ENCODE results near the gene KPNA5. TPM values are rescaled to one million over a fixed set of nuclear protein-coding genes. Genes with fewer than 3 reads are reported as not detected.

KPNA5 gene
- total and polyA plus RNA-seq, 2 of the 13 experiments (the other 11 are each of a cell fraction or from before 2014, with no cell fraction given), result 5.3 to 13.0 TPM

- TF ChIP-seq JUNB (CRISPR knock-in tag; IDR thresholded peaks at IDR 0.05; ENCODE audit: borderline replicate concordance) (no peak), SOX5 (CRISPR knock-in tag; IDR thresholded peaks at IDR 0.05; ENCODE audit: borderline replicate concordance) (peak; percentile 63), ZNF18 (CRISPR knock-in tag; IDR thresholded peaks at IDR 0.05; ENCODE audit: insufficient replicate concordance) (peak; percentile 38), HIC2 (CRISPR knock-in tag; IDR thresholded peaks at IDR 0.05; ENCODE audit: low read depth) (no peak), MYNN (CRISPR knock-in tag; IDR thresholded peaks at IDR 0.05; ENCODE audit: low read depth) (peak; percentile 57; the same call in 1 of the 2 replicates), TGIF2 (CRISPR knock-in tag; IDR thresholded peaks at IDR 0.05) (peak; percentile 82), SRSF4 (IDR thresholded peaks at IDR 0.05; ENCODE audit: low read depth, low read length, poor library complexity, severe bottlenecking) (no peak), ZXDC (CRISPR knock-in tag; IDR thresholded peaks at IDR 0.05) (peak; percentile 82), ZSCAN22 (CRISPR knock-in tag; IDR thresholded peaks at IDR 0.05) (0 out of 2 replicates have a peak, but pooled peaks have one; percentile 62), ZNF335 (CRISPR knock-in tag; IDR thresholded peaks at IDR 0.05) (peak; percentile 95), ZSCAN30 (CRISPR knock-in tag; IDR thresholded peaks at IDR 0.05) (no peak), ZNF781 (CRISPR knock-in tag; IDR thresholded peaks at IDR 0.05; ENCODE audit: borderline replicate concordance, not compliant biosample characterization) (no peak), MTERF4 (CRISPR knock-in tag; IDR thresholded peaks at IDR 0.05) (peak; percentile 93), ZNF343 (CRISPR knock-in tag; IDR thresholded peaks at IDR 0.05) (no peak; the same call in none of the 2 replicates), SMAD3 (CRISPR knock-in tag; IDR thresholded peaks at IDR 0.05) (peak; percentile 63; the same call in 1 of the 2 replicates), CBX5 (CRISPR knock-in tag; IDR thresholded peaks at IDR 0.05; ENCODE audit: borderline replicate concordance) (no peak), WIZ (CRISPR knock-in tag; IDR thresholded peaks at IDR 0.05) (no peak)
Observed at GRCh38 chr6:116680880-116681672, at the start of gene KPNA5 (continued).
